SH-SY5Y (cell line): Measurements from ENCODE around the gene HRAS.

ENCODE experiments used
- GATA2 ChIP-seq: IDR thresholded peaks from 2 replicates; pipeline ENCODE4 v1.6.1; 2011; ENCODE audit warnings: mild to moderate bottlenecking, low read depth, low read length
- GATA3 ChIP-seq: IDR thresholded peaks from 2 replicates; pipeline ENCODE4 v1.6.1; 2011; ENCODE audit warnings: low read depth, mild to moderate bottlenecking, low read length, moderate library complexity

GRCh38 chr11:568306-569157 lies 33.2 kb upstream of the HRAS start:
- no peak for TF ChIP-seq GATA2
- TF ChIP-seq GATA3: no peak
